Bronchial epithelial cell (primary cell): ENCODE measurements around the gene DOK6. TPM values are rescaled to one million over a fixed set of nuclear protein-coding genes. Genes with fewer than 3 reads are reported as not detected.

Experiments used
- DNase-seq: peaks from one replicate; pipeline ENCODE4 v3.0.0-alpha.2; 2010; ENCODE audit warnings: low read depth
- FAIRE-seq: peaks from 2 replicates; lab custom pipeline; 2011; peaks lifted over from hg19 to GRCh38; lab: Jason Lieb, UNC
- H3K27me3 ChIP-seq: 2 replicates; pipeline ENCODE4 v1.5.1; 2011; ENCODE audit warnings: low read length; ENCODE audit not compliant: control insufficient read depth, insufficient read depth
- H3K36me3 ChIP-seq: 2 replicates; pipeline ENCODE4 v1.5.1; 2011; ENCODE audit warnings: low read length; ENCODE audit not compliant: control insufficient read depth, insufficient read depth
- H3K4me3 ChIP-seq: 2 replicates; pipeline ENCODE4 v1.5.1; 2011; ENCODE audit warnings: mild to moderate bottlenecking, low read depth, low read length, control low read depth
- CTCF ChIP-seq: IDR thresholded peaks from 2 replicates; pipeline ENCODE4 v1.5.1; 2011; ENCODE audit warnings: mild to moderate bottlenecking, moderate library complexity, low read length, control low read depth, inconsistent platforms; ENCODE audit not compliant: insufficient read depth, severe bottlenecking
- total RNA-seq: library from RNA; depleted of rRNA; stranded (reverse); fragments of >200 nt; gene quantifications from 2 replicates; pipeline ENCODE4 v1.2.1, GENCODE V29; 2014

Gene DOK6
- total RNA-seq, 1 donor from 2014 or later: not detected

GRCh38 chr18:69752737-69753380 lies 352.2 kb downstream of the DOK6 start:
- TF ChIP-seq CTCF: no peak
- Histone ChIP-seq H3K27me3 (no peaks in the 10 kb centered on the region), H3K36me3 (no peaks in the 10 kb centered on the region), H3K4me3 (no peak overlapping the region)
- no peak for FAIRE-seq
- DNase-seq: no peak

DNA sequence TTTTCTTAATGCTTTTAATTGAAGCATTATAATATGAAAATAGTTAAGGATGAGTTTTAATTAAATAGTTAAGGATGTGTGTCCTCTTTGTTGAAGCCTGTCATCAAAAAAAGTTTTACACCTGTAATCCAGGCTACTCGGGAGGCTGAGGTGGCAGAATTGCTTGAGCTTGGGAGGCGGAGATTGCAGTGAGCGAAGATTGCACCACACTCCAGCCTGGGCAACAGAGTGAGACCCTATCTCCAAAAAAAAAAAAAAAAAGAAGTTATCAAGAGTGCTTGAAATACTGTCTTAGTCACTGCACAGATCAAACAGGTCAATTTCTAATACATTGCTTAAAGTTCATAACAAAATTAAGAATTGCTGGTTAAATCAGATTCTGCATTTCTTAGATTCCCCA lies 353.4 kb downstream of the DOK6 start:
- Histone ChIP-seq H3K27me3 (no peaks in the 10 kb centered on the region), H3K4me3 (no peak overlapping the region), H3K36me3 (no peaks in the 10 kb centered on the region)
- DNase-seq: no peak
- FAIRE-seq: no peak
- no peak for TF ChIP-seq CTCF

DNA sequence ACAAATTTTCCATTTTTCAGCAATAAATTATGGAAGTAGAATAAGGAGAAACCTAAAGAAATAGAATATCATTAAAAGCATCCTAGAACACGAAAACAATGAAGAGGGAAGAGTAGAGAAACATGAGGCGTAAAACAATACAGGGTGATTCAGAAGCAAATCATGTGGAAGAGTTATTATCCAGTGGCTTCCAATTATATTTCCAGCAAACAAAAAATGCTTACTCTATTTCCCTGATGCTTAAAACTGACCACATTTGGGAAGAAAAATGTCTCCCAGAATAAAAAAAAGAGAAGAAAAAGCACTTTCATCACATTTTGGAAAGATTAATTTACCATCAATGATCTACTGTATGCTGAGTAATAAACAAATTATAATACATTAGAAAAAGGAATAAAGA lies 354.4 kb downstream of the DOK6 start:
- H3K36me3 ChIP-seq: no peaks in the 10 kb centered on the region
- FAIRE-seq (no peak), DNase-seq (no peak)
- H3K27me3 ChIP-seq: no peaks in the 10 kb centered on the region
- TF ChIP-seq CTCF: no peak
- H3K4me3 ChIP-seq: no peak overlapping the region

DNA sequence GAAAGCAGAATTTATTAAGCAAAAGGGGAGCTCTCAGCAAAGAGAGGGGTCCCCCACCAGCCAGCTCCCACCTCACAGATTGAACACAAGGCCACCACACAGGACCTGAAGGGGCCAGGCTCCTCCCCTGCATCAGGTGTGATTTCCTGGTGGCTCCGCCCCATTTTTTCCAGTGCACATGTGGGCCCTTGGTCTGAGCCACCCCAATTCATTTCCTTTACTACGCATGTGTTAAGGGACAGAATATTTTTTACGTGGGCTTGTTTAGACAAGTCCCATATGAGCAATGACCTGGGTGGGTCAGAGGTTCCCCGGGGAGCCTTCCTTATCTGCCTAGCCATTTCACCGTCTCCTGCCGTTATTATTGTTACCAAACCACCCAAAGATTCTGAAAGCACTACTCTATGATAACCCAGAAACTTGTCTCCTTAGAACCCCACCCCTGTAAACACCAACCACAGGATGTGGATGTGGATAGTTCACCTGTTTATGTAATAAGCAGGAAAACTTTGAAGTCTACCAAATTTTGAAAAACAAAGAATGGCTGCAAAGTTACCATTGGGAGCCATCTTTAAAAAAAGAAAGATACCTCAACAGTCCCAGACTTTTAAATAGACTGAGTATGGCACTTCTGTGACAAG lies 355.3 kb downstream of the DOK6 start:
- no peak for FAIRE-seq
- Histone ChIP-seq H3K27me3 (no peaks in the 10 kb centered on the region), H3K4me3 (no peak overlapping the region), H3K36me3 (no peaks in the 10 kb centered on the region)
- DNase-seq: no peak
- no peak for TF ChIP-seq CTCF

DNA sequence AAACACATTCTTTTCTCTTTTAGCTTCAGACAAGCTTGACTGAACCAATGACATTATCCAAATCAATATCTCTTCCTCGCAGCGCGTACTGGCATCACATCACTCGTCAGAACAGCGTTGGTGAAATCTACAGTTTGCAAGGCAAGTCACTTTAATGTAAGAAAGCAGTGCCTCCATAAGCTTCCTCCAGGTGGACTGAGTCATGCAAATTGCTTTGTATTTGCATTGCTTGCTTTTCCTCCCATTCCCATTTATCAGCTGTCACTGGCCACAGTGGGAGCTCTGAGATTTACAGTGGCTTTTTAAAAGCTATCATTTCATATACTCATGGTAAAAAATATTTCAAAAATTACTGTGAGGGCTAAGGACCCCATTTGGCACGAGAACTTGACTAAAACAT lies 357.0 kb downstream of the DOK6 start:
- FAIRE-seq: no peak
- peak; percentile 20 for DNase-seq
- no peak for TF ChIP-seq CTCF
- Histone ChIP-seq H3K4me3 (no peak overlapping the region), H3K36me3 (no peaks in the 10 kb centered on the region), H3K27me3 (no peaks in the 10 kb centered on the region)
